ENCODE results near the gene PRKAG2.
"Not testable (repeated sequence)": the region's sequence is repeated elsewhere in the genome, so short reads cannot be mapped to it uniquely, and the experiment has no call there.

The PRKAG2 gene

GRCh38 chr7:151568956-151569940 is 307.7 kb downstream of the PRKAG2 start:
- DNase-seq, result no peak

- no peak for DNase-seq
Observed at GRCh38 chr7:151566897-151567320, 310.0 kb downstream of the PRKAG2 start.

- no peak for DNase-seq
Observed at GRCh38 chr7:151565541-151565940, 311.4 kb downstream of the PRKAG2 start.

- no peak for DNase-seq
Observed at GRCh38 chr7:151560243-151560642, 316.7 kb downstream of the PRKAG2 start.

- no peak for DNase-seq
Observed at GRCh38 chr7:151559557-151560183, 317.2 kb downstream of the PRKAG2 start.

- no peak for DNase-seq
Observed at GRCh38 chr7:151558575-151558974, 318.3 kb downstream of the PRKAG2 start.

GRCh38 chr7:151556592-151556991 is 320.3 kb downstream of the PRKAG2 start:
- no peak for DNase-seq

GRCh38 chr7:151553356-151553755 is 323.6 kb downstream of the PRKAG2 start:
- DNase-seq, result no peak

- no peak for DNase-seq
Observed at GRCh38 chr7:151552352-151553028, 324.4 kb downstream of the PRKAG2 start.

- DNase-seq, result no peak
Observed at GRCh38 chr7:151551820-151552219, 325.1 kb downstream of the PRKAG2 start.

- no peak for DNase-seq
Observed at GRCh38 chr7:151550656-151551286, 326.1 kb downstream of the PRKAG2 start.

- DNase-seq, result no peak
Observed at GRCh38 chr7:151549644-151550043, 327.3 kb downstream of the PRKAG2 start.

- DNase-seq, result no peak
Observed at GRCh38 chr7:151549083-151549482, 327.8 kb downstream of the PRKAG2 start.

GRCh38 chr7:151544183-151544582 is 332.7 kb downstream of the PRKAG2 start:
- no peak for DNase-seq

- DNase-seq, result no peak
Observed at GRCh38 chr7:151542606-151543130, 334.2 kb downstream of the PRKAG2 start.

- DNase-seq, result no peak
Observed at GRCh38 chr7:151541709-151542499, 335.0 kb downstream of the PRKAG2 start.

GRCh38 chr7:151540146-151540545 is 336.8 kb downstream of the PRKAG2 start:
- DNase-seq, result no peak

GRCh38 chr7:151539088-151539671 is 337.7 kb downstream of the PRKAG2 start:
- DNase-seq, result no peak

- no peak for DNase-seq
Observed at GRCh38 chr7:151537818-151538561, 338.9 kb downstream of the PRKAG2 start.

- not testable (repeated sequence) for DNase-seq
Observed at GRCh38 chr7:151536178-151536577, 340.7 kb downstream of the PRKAG2 start.

GRCh38 chr7:151529842-151530241 is 347.1 kb downstream of the PRKAG2 start:
- DNase-seq, result no peak
